ENCODE data around the gene CFAP92.

The CFAP92 gene

GRCh38 chr3:128987302-128988100 is 6.4 kb downstream of the CFAP92 start:
- DNase-seq = no peak

GRCh38 chr3:128984596-128984995 is 9.3 kb downstream of the CFAP92 start:
- no peak for DNase-seq

GRCh38 chr3:128983293-128984069 is 10.4 kb downstream of the CFAP92 start:
- no peak for DNase-seq

GRCh38 chr3:128975276-128975675 is 18.6 kb downstream of the CFAP92 start:
- DNase-seq = no peak

GRCh38 chr3:128973988-128974564 is 19.8 kb downstream of the CFAP92 start:
- DNase-seq = no peak

GRCh38 chr3:128971421-128972100 is 22.3 kb downstream of the CFAP92 start:
- no peak for DNase-seq

GRCh38 chr3:128970740-128971047 is 23.2 kb downstream of the CFAP92 start:
- no peak for DNase-seq

- DNase-seq = peak; percentile 64 to 73
These were observed 23.7 kb downstream of the CFAP92 start for GRCh38 chr3:128969993-128970739.

GRCh38 chr3:128967748-128968355 is 26.0 kb downstream of the CFAP92 start:
- DNase-seq = no peak

GRCh38 chr3:128965818-128966217 is 28.1 kb downstream of the CFAP92 start:
- no peak for DNase-seq

GRCh38 chr3:128965280-128965679 is 28.6 kb downstream of the CFAP92 start:
- DNase-seq = no peak

- no peak for DNase-seq
These were observed 37.4 kb downstream of the CFAP92 start for GRCh38 chr3:128956440-128956839.

- peak in 1 of 2 donors; percentile 29 for DNase-seq
These were observed 43.5 kb downstream of the CFAP92 start for GRCh38 chr3:128950223-128950938.

GRCh38 chr3:128949158-128949557 is 44.7 kb downstream of the CFAP92 start:
- no peak for DNase-seq

- no peak for DNase-seq
These were observed 47.5 kb downstream of the CFAP92 start for GRCh38 chr3:128946411-128946810.

GRCh38 chr3:128945878-128946175 is 48.0 kb downstream of the CFAP92 start:
- DNase-seq = no peak

GRCh38 chr3:128945041-128945877 is 48.6 kb downstream of the CFAP92 start:
- DNase-seq = no peak

GRCh38 chr3:128942161-128942952 is 51.5 kb downstream of the CFAP92 start:
- no peak for DNase-seq

GRCh38 chr3:128940252-128940651 is 53.6 kb downstream of the CFAP92 start:
- no peak for DNase-seq

GRCh38 chr3:128936341-128936740 is 57.5 kb downstream of the CFAP92 start:
- DNase-seq = no peak
